NCI-H146 treated with DMSO at 0.1 percent for 48 hours (cell line): ENCODE measurements around the gene HBZ.
"Not testable (repeated sequence)": the region's sequence is repeated elsewhere in the genome, so short reads cannot be mapped to it uniquely, and the experiment has no call there.

ENCODE experiments used
- DNase-seq: peaks from one replicate; lab custom pipeline; 2025; ENCODE audit not compliant: unreplicated experiment; lab: John Stamatoyannopoulos, UW

HBZ gene

GRCh38 chr16:164134-164823 is 11.8 kb downstream of the HBZ start:
- not testable (repeated sequence) for DNase-seq

GRCh38 chr16:164827-165538 is 12.5 kb downstream of the HBZ start:
- no peak for DNase-seq

DNA sequence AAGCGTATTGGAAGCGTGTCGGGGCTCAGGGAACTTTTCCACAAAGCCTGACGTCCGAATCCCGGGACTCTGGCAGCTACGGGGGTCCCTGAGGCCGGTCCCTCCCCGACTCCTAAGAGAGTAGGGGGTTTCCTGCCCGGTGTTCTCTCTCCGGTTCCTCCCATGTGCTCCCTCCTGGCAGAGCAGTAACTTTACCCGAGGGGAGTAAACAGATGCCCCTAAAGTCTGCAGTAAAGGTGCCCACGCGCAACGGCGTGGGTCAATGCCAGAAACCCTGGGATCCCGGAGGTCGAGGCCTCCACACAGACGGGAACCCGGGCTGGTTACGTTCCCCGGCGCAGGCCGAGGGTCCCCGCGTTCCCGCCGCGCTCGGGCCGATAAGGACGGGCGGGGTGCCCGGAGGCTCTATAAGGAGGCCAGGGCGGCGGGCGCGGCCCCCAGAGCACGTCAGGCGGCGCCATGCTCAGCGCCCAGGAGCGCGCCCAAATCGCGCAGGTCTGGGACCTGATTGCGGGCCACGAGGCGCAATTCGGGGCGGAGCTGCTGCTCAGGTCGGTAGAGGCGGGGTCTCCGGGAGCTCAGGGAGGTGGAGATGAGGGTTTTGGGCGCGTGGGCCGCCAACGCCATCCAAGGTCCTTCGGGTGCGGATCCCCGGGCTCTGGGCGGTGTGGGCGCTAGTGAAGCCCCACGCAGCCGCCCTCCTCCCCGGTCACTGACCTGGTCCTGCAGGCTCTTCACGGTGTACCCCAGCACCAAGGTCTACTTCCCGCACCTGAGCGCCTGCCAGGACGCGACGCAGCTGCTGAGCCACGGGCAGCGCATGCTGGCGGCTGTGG is 13.3 kb downstream of the HBZ start, which contains the start of gene HBM:
Gene HBM (plus strand): TSS at position 440 of the 836 bp plus-strand sequence. CDS start 20 bp downstream, at position 460.
- no peak for DNase-seq

DNA sequence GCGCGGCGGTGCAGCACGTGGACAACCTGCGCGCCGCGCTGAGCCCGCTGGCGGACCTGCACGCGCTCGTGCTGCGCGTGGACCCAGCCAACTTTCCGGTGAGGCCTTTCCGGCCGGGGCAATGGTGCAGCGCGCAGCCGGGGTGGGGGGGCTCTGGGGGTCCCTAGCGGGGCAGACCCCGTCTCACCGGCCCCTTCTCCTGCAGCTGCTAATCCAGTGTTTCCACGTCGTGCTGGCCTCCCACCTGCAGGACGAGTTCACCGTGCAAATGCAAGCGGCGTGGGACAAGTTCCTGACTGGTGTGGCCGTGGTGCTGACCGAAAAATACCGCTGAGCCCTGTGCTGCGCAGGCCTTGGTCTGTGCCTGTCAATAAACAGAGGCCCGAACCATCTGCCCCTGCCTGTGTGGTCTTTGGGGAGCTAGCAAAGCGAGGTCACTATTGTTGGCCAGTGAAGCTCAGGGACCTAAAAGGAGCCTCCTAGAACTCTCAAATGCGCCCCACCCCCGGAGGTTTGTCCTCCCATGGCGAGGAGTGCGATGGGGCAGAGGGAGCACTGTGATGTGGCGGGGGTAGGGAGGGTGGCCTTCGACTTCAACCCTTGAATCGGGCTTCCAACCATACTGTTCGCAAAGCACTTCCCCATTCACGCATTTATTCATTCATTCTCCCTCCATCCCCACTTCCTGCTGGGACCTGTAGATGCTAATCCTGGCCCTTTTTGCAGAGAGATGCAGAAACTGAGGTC is 14.1 kb downstream of the HBZ start:
- no peak for DNase-seq

- DNase-seq, result no peak
Measured at GRCh38 chr16:167122-167690, 14.8 kb downstream of the HBZ start.

DNA sequence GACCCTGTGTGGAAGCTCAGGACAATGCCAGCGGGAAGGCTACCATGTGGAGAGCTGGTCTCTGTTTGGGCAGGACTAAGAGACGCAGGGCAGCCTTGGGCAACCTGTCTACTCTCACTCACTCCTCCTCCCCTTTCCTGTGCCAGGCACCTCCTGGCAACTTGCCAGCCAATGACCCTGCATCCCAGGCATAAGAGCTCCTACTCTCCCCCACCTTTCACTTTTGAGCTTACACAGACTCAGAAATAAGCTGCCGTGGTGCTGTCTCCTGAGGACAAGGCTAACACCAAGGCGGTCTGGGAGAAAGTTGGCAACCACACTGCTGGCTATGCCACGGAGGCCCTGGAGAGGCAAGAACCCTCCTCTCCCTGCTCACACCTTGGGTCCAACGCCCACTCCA is 16.0 kb downstream of the HBZ start:
- no peak for DNase-seq

- DNase-seq, result peak; percentile 22
Measured at GRCh38 chr16:169014-169413, 16.6 kb downstream of the HBZ start.

DNA sequence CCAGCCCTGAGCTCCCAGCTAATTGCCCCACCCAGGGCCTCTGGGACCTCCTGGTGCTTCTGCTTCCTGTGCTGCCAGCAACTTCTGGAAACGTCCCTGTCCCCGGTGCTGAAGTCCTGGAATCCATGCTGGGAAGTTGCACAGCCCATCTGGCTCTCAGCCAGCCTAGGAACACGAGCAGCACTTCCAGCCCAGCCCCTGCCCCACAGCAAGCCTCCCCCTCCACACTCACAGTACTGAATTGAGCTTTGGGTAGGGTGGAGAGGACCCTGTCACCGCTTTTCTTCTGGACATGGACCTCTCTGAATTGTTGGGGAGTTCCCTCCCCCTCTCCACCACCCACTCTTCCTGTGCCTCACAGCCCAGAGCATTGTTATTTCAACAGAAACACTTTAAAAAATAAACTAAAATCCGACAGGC is 17.7 kb downstream of the HBZ start:
- not testable (repeated sequence) for DNase-seq

DNA sequence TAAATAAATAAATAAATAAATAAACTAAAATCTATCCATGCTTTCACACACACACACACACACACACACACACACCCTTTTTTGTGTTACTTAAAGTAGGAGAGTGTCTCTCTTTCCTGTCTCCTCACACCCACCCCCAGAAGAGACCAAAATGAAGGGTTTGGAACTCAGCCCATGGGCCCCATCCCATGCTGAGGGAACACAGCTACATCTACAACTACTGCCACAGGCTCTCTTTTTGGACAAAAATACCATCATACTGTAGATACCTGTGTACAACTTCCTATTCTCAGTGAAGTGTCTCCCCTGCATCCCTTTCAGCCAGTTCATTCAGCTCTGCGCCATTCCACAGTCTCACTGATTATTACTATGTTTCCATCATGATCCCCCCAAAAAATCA is 18.3 kb downstream of the HBZ start:
- DNase-seq, result no peak

- DNase-seq, result not testable (repeated sequence)
Measured at GRCh38 chr16:172374-172941, 20.0 kb downstream of the HBZ start, which contains the start of gene HBA2. TSS of gene HBA2 (plus strand) at chr16:172876. CDS start at chr16:172913, 37 bp downstream.

GRCh38 chr16:173211-173854 is 20.9 kb downstream of the HBZ start:
- not testable (repeated sequence) for DNase-seq

DNA sequence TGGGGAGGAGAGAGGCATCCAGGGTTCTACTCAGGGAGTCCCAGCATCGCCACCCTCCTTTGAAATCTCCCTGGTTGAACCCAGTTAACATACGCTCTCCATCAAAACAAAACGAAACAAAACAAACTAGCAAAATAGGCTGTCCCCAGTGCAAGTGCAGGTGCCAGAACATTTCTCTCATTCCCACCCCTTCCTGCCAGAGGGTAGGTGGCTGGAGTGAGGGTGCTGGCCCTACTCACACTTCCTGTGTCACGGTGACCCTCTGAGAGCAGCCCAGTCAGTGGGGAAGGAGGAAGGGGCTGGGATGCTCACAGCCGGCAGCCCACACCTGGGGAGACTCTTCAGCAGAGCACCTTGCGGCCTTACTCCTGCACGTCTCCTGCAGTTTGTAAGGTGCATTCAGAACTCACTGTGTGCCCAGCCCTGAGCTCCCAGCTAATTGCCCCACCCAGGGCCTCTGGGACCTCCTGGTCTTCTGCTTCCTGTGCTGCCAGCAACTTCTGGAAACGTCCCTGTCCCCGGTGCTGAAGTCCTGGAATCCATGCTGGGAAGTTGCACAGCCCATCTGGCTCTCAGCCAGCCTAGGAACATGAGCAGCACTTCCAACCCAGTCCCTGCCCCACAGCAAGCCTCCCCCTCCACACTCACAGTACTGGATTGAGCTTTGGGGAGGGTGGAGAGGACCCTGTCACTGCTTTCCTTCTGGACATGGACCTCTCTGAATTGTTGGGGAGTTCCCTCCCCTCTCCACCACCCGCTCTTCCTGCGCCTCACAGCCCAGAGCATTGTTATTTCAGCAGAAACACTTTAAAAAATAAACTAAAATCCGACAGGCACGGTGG is 21.7 kb downstream of the HBZ start:
- not testable (repeated sequence) for DNase-seq

DNA sequence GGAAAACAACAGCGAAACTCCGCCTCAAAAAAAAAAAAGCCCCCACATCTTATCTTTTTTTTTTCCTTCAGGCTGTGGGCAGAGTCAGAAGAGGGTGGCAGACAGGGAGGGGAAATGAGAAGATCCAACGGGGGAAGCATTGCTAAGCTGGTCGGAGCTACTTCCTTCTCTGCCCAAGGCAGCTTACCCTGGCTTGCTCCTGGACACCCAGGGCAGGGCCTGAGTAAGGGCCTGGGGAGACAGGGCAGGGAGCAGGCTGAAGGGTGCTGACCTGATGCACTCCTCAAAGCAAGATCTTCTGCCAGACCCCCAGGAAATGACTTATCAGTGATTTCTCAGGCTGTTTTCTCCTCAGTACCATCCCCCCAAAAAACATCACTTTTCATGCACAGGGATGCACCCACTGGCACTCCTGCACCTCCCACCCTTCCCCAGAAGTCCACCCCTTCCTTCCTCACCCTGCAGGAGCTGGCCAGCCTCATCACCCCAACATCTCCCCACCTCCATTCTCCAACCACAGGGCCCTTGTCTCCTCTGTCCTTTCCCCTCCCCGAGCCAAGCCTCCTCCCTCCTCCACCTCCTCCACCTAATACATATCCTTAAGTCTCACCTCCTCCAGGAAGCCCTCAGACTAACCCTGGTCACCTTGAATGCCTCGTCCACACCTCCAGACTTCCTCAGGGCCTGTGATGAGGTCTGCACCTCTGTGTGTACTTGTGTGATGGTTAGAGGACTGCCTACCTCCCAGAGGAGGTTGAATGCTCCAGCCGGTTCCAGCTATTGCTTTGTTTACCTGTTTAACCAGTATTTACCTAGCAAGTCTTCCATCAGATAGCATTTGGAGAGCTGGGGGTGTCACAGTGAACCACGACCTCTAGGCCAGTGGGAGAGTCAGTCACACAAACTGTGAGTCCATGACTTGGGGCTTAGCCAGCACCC is 22.8 kb downstream of the HBZ start:
- no peak for DNase-seq

DNA sequence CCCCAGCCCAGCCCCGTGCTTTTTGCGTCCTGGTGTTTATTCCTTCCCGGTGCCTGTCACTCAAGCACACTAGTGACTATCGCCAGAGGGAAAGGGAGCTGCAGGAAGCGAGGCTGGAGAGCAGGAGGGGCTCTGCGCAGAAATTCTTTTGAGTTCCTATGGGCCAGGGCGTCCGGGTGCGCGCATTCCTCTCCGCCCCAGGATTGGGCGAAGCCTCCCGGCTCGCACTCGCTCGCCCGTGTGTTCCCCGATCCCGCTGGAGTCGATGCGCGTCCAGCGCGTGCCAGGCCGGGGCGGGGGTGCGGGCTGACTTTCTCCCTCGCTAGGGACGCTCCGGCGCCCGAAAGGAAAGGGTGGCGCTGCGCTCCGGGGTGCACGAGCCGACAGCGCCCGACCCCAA is 23.6 kb downstream of the HBZ start:
- not testable (repeated sequence) for DNase-seq

GRCh38 chr16:176477-177382 is 24.3 kb downstream of the HBZ start, which contains the start of gene HBA1:
TSS of gene HBA1 (plus strand) at chr16:176680. CDS start at chr16:176717, 37 bp downstream.
- not testable (repeated sequence) for DNase-seq

GRCh38 chr16:177394-177822 is 25.0 kb downstream of the HBZ start:
- DNase-seq, result peak; percentile 86
